Measurements from ENCODE around the gene UAP1L1.

The UAP1L1 gene

DNA sequence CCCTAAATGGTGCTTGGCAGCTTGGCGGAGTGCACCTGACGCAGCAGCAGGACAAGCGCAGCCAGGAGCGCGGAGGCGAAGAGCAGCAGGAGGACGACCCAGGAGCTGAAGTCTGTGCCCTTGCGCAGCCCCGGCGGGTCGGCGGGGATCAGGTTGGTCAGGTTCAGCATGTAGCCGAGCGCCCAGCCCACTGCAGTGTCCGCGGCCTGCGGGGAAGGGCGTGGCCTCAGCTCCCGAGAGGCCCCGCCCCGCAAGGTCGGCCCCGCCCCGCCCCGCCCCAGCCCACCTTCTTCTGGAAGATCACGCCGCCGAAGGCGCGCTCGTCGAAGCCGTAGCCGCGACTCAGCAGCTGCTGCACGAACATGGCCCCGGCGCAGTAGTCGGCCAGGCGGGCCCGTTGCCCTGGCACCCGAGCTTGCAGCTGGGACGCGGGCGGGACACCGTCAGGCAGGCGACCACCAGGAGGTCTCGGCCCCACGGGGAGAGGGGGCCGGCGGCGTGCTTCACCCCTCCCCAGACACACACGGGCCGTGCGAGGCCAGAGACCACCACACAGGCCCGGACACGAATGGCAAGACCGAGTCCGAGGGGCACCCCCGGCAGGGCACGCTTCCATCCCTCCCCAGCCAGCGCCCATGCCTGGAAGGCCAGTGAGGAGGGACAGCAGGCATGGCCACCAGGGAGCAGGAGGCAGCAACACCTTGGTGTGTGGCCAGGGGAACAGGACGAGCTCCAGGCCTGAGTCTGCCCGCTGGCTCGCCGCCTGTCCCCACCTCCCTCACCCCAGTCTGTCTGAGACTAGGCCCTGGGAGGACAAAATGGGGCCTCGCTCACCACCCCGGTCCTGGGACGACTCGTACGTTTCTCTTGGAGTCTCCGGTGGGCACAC, 28.4 kb upstream of the UAP1L1 start:
- no peak overlapping the region for H3K4me3 ChIP-seq (ENCODE audit: low read length)
- no peak for DNase-seq (ENCODE audit: low read depth)
- TF ChIP-seq, protein P1, sequence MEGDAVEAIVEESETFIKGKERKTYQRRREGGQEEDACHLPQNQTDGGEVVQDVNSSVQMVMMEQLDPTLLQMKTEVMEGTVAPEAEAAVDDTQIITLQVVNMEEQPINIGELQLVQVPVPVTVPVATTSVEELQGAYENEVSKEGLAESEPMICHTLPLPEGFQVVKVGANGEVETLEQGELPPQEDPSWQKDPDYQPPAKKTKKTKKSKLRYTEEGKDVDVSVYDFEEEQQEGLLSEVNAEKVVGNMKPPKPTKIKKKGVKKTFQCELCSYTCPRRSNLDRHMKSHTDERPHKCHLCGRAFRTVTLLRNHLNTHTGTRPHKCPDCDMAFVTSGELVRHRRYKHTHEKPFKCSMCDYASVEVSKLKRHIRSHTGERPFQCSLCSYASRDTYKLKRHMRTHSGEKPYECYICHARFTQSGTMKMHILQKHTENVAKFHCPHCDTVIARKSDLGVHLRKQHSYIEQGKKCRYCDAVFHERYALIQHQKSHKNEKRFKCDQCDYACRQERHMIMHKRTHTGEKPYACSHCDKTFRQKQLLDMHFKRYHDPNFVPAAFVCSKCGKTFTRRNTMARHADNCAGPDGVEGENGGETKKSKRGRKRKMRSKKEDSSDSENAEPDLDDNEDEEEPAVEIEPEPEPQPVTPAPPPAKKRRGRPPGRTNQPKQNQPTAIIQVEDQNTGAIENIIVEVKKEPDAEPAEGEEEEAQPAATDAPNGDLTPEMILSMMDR (IDR thresholded peaks at IDR 0.05; ENCODE audit: insufficient read depth, low read depth, low read length, missing control alignments): no peak

DNA sequence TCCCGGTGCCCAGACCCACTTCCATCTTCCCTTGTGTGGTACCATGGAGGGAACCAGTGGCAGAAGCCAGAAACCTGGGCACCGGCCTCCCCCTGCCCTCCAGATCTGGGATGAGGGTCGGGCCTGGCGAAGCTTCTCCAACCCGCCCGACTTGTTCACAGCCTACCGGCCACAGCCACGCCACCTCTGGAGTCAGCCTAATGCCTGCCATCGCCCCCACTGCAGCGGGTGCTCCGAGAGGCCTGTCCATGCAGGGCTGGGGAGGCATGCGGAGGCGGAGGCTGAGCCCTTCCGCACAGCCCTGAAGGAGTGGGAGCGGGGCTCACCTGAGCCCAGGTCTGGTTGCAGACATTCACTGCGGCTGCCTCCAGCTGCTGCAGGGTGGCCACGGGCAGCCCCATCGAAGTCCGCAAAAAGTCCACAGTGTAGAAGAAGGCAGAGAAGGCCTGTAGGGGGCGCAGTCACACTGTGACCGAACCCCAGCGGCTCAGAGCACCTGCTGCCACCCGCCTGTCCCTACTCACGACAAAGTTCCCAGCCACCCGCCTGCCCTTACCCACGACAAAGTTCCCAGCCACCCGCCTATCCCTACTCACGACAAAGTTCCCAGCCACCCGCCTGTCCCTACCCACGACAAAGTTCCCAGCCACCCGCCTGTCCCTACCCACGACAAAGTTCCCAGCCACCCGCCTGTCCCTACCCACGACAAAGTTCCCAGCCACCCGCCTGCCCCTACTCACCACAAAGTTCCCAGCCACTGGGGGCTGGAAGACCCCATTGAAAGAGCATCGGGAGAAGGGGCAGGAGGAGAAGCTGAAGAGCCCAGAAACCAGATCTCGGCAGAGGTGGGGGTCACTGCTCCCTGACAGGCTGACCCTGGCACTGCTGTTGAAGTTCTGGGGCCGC, 27.5 kb upstream of the UAP1L1 start:
- no peak overlapping the region for H3K4me3 ChIP-seq (ENCODE audit: low read length)
- DNase-seq (ENCODE audit: low read depth): peak; percentile 64
- TF ChIP-seq, protein P1 (IDR thresholded peaks at IDR 0.05; ENCODE audit: insufficient read depth, low read depth, low read length, missing control alignments): peak; percentile 65

DNA sequence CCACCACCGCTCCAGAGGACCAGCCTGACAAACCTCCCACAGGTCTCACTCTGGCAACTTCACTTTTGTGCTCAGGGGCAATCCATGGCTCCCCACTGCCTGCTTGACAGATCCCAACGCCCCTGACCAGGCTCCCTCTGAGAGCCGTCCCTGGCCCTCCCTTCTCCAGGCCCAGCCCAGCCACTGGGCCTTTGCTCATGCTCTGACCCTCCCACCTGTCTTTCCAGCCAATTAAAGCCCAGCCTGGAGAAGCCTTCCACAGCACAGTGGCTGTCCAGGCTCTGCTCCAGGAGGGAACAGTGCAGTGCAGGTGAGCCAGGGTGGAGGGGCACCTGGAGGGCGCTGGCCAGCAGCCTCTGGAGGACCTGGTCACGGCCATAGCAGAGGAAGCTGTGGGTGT, 26.7 kb upstream of the UAP1L1 start:
- H3K4me3 ChIP-seq (ENCODE audit: low read length): no peak overlapping the region
- peak; percentile 24 for DNase-seq (ENCODE audit: low read depth)
- TF ChIP-seq, protein P1 (IDR thresholded peaks at IDR 0.05; ENCODE audit: insufficient read depth, low read depth, low read length, missing control alignments): no peak

DNA sequence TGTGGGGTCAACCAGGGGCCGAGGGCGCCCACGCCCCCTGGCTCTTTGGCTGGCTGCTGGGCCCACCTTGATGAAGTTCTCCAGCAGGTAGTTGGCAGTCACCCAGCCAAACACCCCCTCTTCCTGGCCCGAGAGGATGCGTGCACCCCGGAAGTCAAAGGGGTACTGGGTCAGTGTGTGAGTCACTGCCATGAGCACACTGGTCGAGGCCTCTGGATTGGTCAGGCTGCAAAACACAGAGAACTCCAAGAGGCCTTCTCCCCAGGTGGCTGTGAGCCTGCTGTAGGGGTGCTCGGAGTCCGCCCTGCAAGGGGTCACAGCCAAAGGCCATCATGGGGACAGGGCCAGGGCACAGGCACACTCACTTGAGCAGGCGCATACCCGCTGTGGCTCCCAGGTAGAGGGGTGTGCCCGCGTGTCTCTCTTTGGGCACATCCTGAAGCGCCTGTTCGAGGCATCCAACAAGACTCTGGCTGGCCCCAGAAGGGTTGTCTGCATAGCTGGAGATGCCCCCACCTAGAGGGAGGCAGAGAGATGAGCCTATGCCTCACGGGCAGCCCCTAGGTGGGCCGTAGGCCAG, 26.1 kb upstream of the UAP1L1 start:
- no peak for DNase-seq (ENCODE audit: low read depth)
- H3K4me3 ChIP-seq (ENCODE audit: low read length): no peak overlapping the region
- TF ChIP-seq, protein P1 (IDR thresholded peaks at IDR 0.05; ENCODE audit: insufficient read depth, low read depth, low read length, missing control alignments): no peak

DNA sequence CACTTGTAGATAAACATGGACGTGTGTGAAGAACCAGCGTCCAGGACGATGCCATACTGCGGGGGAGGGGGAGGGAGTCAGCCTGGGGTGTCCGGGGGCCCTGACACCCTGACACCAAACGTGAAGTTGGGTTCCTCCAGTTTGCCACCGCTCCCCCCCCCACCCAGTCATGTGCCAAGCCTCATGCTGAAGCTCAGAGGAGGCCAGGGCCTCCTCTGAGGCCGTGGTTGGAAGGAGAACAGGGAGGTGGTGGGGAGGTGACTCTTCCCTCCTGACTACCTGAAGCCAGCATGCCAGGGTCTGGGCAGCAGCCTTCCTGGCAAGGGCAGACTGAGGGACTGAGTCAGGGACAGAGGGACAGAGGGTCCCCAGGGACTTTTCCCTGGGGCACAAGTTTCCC, 25.0 kb upstream of the UAP1L1 start:
- no peak for DNase-seq (ENCODE audit: low read depth)
- TF ChIP-seq, protein P1 (IDR thresholded peaks at IDR 0.05; ENCODE audit: insufficient read depth, low read depth, low read length, missing control alignments): no peak
- H3K4me3 ChIP-seq (ENCODE audit: low read length): no peak overlapping the region

DNA sequence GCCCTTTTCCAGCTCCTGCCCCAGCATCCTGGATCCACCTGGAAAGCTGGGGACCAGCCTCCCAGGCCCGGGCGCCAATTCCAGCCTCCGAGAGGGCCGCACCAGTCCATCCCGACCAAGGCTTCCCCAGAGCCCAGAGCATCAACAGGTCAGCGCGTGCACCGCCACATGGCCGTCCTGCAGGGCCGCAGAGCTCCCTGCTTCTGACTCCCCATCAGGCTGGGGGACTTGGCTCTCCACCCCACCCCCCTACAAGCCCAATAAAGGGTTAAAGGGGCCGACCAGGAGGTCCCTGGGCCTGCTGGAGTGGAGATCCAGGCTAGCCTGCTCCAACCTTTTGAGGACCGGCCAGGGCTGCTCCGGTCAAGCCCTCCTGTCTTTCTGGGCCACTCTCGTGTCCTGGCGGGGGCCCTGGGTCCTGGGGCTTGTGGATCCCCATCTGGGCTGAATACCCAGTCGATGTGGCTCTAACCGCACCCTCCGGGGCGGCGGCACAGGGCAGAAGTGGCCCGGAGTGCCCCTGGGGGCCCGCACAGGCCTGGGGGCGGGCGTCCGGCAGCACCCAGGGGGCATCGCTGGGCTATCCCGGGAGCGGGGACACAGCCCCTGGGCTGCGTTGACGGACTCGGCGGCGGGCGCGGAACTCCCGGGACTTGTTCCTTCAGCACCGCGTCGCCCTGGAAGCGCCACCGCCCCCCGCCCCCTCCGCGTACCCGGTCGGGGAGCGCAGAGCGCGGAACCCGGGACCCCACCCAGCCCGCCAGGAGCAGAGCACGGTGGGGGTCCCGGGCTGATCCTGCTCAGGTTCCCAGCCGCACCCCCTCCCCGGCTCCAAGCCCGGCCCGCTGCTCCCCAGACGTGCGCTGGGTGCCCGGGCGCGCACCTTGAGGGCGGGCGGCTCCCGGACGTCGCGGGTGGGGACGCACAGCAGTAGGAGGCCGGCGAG, 24.0 kb upstream of the UAP1L1 start:
- H3K4me3 ChIP-seq (ENCODE audit: low read length): peak overlapping the region; percentile 29
- DNase-seq (ENCODE audit: low read depth): no peak
- TF ChIP-seq, protein P1 (IDR thresholded peaks at IDR 0.05; ENCODE audit: insufficient read depth, low read depth, low read length, missing control alignments): no peak

Measured in epithelial cell of esophagus (primary cell).